PC-3 (cell line): ENCODE data around the gene C3orf33. TPM values are rescaled to one million over a fixed set of nuclear protein-coding genes. Genes with fewer than 3 reads are reported as not detected.

ENCODE experiments used
- ATAC-seq: fragments of 200-7000 bp; cut with Tn5 transposase; 2 replicates; pipeline ENCODE4 v1.9.1; 2020; ENCODE audit warnings: mild to moderate bottlenecking, moderate library complexity
- BruUV-seq: library from RNA; stranded (reverse); fragments of 400-500 nt; replicated peaks from 2 replicates; lab custom pipeline; 2021; lab: Mats Ljungman, UMichigan
- CTCF ChIA-PET: fragments of 300-600 bp; sonication (Branson Sonifier 250); formaldehyde crosslinking; loops from one replicate; lab custom pipeline; 2022; ENCODE audit warnings: antibody characterized with exemption; lab: Charles Lee
- POLR2A ChIA-PET: fragments of 300-600 bp; sonication (Branson Sonifier 250); formaldehyde crosslinking; loops from one replicate; lab custom pipeline; 2022; ENCODE audit warnings: antibody characterized with exemption; ENCODE audit not compliant: unreplicated experiment; lab: Charles Lee
- DNase-seq: peaks from one replicate; pipeline ENCODE4 v3.0.0-alpha.2; 2015
- H2AFZ ChIP-seq: fragments of 300-600 bp; sonication (generic); 2 replicates; pipeline ENCODE4 v1.6.0; 2016; ENCODE audit warnings: antibody characterized with exemption, low read length
- H3F3A ChIP-seq: fragments of 300-600 bp; sonication (generic); one replicate; pipeline ENCODE4 v1.6.0; 2017; ENCODE audit warnings: antibody characterized with exemption, low read length, control low read depth, mild to moderate bottlenecking; ENCODE audit not compliant: unreplicated experiment
- H3K27ac ChIP-seq: fragments of 300-600 bp; sonication (generic); 2 replicates; pipeline ENCODE4 v1.5.1; 2016; ENCODE audit warnings: mild to moderate bottlenecking, low read length
- H3K27me3 ChIP-seq: fragments of 300-600 bp; sonication (generic); 2 replicates; pipeline ENCODE4 v1.6.1; 2016; ENCODE audit warnings: low read length, mixed read lengths
- H3K36me3 ChIP-seq: fragments of 300-600 bp; sonication (generic); 2 replicates; pipeline ENCODE4 v1.6.1; 2016; ENCODE audit warnings: low read depth, mixed run types, low read length, mixed read lengths
- H3K4me1 ChIP-seq: fragments of 300-600 bp; sonication (generic); 2 replicates; pipeline ENCODE4 v1.5.1; 2016; ENCODE audit warnings: low read length; ENCODE audit not compliant: insufficient read depth
- H3K4me2 ChIP-seq: fragments of 300-600 bp; sonication (generic); 2 replicates; pipeline ENCODE4 v1.6.0; 2016; ENCODE audit warnings: low read length
- H3K4me3 ChIP-seq: fragments of 300-600 bp; sonication (generic); 2 replicates; pipeline ENCODE4 v1.5.1; 2016; ENCODE audit warnings: mild to moderate bottlenecking, low read length, mixed read lengths
- H3K79me2 ChIP-seq: fragments of 300-600 bp; sonication (generic); 2 replicates; pipeline ENCODE4 v1.6.1; 2017; ENCODE audit warnings: low read length, mixed read lengths
- H3K9ac ChIP-seq: fragments of 300-600 bp; sonication (generic); 2 replicates; pipeline ENCODE4 v1.6.0; 2016; ENCODE audit warnings: mild to moderate bottlenecking, low read length
- H3K9me2 ChIP-seq: fragments of 300-600 bp; sonication (generic); replicated peaks from 2 replicates; pipeline ENCODE4 v1.6.1; 2016; ENCODE audit warnings: mixed run types, low read length, mixed read lengths
- H3K9me3 ChIP-seq: fragments of 300-600 bp; sonication (generic); 2 replicates; pipeline ENCODE4 v1.6.1; 2016; ENCODE audit warnings: low read length, mixed read lengths
- H4K20me1 ChIP-seq: fragments of 300-600 bp; sonication (generic); 2 replicates; pipeline ENCODE4 v1.6.1; 2016; ENCODE audit warnings: low read length, mixed read lengths
- CTCF ChIP-seq: fragments of 300-600 bp; sonication (generic); conservative IDR thresholded peaks from 2 replicates; pipeline ENCODE4 v1.5.1; 2017; ENCODE audit warnings: antibody characterized with exemption, low read depth, mild to moderate bottlenecking, low read length
- EZH2 ChIP-seq: fragments of 300-600 bp; sonication (generic); IDR thresholded peaks from one replicate; pipeline ENCODE4 v1.6.1; 2017; ENCODE audit warnings: antibody characterized with exemption, mild to moderate bottlenecking, low read length; ENCODE audit not compliant: unreplicated experiment
- EZH2phosphoT487 ChIP-seq: fragments of 300-600 bp; sonication (generic); IDR thresholded peaks from 2 replicates; pipeline ENCODE4 v1.6.1; 2018; ENCODE audit warnings: mild to moderate bottlenecking, antibody characterized with exemption, low read length, borderline replicate concordance
- intact Hi-C: fragments of 100-400 bp; cut with micrococcal nuclease; formaldehyde crosslinking; loops from 2 replicates; pipeline ENCODE4 v1.9.0; 2023
- total RNA-seq: library from RNA; depleted of rRNA; stranded (reverse); fragments of >200 nt; gene quantifications from 2 replicates; pipeline ENCODE4 v1.2.3, GENCODE V29; 2014; rRNA removed

Gene C3orf33
- total RNA-seq, 1 experiment from 2014 or later, result 3.5 TPM

- Histone ChIP-seq H3K4me3 (no peak overlapping the region), H3K9me2 (no peaks in the 10 kb centered on the region), H3K79me2 (no peaks in the 10 kb centered on the region), H3K27me3 (no peaks in the 10 kb centered on the region), H3K4me2 (no peak overlapping the region), H3K9ac (no peak overlapping the region), H4K20me1 (no peaks in the 10 kb centered on the region), H3F3A (no peaks in the 10 kb centered on the region), H3K27ac (no peak overlapping the region), H3K9me3 (no peaks in the 10 kb centered on the region), H2AFZ (no peak overlapping the region), H3K4me1 (no peaks in the 10 kb centered on the region), H3K36me3 (no peaks in the 10 kb centered on the region)
- CTCF ChIA-PET, result no interaction called here
- no peak for TF ChIP-seq EZH2
- no peak for TF ChIP-seq EZH2phosphoT487
- no peak for TF ChIP-seq CTCF
- POLR2A ChIA-PET, result interaction anchor here (0.6 to 0.8 kb wide), 2 partner anchors 30 to 32 kb away, joined by 3 read pairs; no protein-coding TSS in a partner anchor
- intact Hi-C loops, result no loop called here
- peak; percentile 33; the same call in 1 of the 2 replicates for ATAC-seq
- DNase-seq, result no peak
- BruUV-seq, result no TSS peak
These were observed 91.8 kb downstream of the C3orf33 start for GRCh38 chr3:155714295-155714718.

Other genes starting within 250 kb of the C3orf33 start
- 4.1 and 4.5 TPM in 2 replicates for gene PLCH1, start 61.2 kb downstream of the C3orf33 start, total RNA-seq
- 32.3 and 32.9 TPM in 2 replicates for gene SLC33A1, start 48.1 kb upstream of the C3orf33 start, total RNA-seq
- gene GMPS, start 64.4 kb upstream of the C3orf33 start, total RNA-seq, result 42.2 and 43.3 TPM in 2 replicates